T47D (cell line): Measurements from ENCODE around the gene MDC1.

Experiments used
- DNase-seq, 2 experiments: peaks; one replicate each; pipeline versions ENCODE4 v3.0.0 to v3.0.0-alpha.2; 2011 to 2012; ENCODE audit warnings: low read depth in 1 of 2, low spot score in 1 of 2
- JUND ChIP-seq: IDR thresholded peaks from 2 replicates; pipeline ENCODE4 v1.6.1; 2012; ENCODE audit warnings: low read depth
- in situ Hi-C: cut with HindIII; loops from 2 replicates; pipeline ENCODE4 v1.10.0; 2016; ENCODE audit warnings: low sequenced_read_pairs, low pct_unique_long_range_greater_than_20kb

Gene MDC1

DNA sequence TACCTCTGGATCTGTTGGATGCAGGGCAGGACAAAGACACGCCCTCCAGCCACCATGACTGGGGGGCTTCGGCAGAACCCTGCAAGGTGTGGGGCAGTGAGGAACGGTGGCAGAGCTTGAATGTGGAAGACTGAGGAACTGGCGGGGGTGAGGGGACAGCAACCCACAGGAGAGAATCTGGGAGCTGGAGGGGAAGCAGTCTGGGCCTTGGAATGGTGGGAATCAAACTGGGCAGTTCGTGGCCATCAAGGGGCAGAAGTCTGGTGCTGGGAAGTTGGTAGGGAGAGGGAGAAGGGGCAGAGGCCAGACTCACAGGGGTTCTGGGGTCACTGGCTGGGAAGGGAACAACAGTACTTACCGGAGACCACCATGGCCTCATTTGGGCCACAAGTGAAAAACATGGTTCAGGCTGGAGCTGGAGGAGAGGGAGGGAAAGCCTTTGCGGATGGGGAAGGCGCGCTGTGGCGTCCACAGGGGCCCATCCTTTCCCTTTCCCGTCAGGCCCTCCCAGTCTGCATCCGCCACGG lies 24.8 kb upstream of the MDC1 start:
- in situ Hi-C loops: no loop called here
- DNase-seq: no peak
- no peak for TF ChIP-seq JUND

DNA sequence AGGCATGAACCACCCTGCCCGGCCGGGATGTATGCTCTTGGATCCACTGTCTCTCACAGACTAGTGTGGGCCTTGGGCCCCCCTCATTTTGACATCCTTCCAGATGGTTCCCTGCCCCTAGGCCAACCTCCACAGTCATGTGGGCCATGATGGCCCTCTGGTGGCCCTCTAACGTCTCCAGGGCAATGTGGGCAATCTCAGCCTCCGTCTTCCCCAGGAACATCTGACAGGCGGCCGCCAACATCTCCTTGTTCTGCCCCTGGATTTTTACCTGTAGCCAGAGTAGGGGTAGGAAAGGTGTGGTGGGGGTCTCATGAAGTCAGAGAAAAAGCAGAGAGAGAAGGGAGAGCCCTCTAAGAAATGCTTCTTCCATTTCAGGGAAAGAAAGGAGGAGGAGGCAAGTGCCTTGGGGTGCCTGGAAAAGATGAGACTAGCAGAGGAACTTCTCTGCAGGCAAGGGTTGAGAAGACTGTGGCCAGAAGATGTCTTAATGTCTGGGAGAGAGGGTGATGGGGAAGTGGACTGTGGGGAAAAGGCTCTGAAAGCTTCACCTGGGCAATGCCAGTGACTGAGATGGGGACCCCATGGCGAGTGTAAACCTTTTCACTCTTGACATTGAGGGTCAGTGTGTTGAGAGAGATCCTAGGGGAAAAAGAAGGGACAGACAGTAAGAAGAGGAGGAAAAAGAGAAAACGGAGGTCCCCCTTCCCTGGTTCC lies 24.1 kb upstream of the MDC1 start:
- in situ Hi-C loops: no loop called here
- DNase-seq: peak in 1 of 2 experiments; percentile 32
- TF ChIP-seq JUND: no peak

DNA sequence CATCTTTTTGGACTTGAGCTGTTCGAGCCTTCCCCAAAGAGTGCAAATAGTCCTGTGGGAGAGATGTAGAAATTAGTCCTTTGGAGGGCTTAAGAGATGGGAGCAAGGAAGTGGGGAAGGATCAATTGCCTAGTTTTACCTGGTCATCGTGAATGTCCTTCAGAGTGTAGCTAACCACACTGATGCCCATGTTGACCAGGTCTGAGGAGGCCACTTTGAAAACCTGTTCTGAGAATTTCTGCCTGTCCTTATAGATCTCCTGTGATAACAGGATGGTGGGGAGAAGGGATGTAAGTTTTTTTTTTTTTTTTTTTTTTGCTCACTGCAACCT lies 23.4 kb upstream of the MDC1 start:
- no peak for DNase-seq
- in situ Hi-C loops: no loop called here
- TF ChIP-seq JUND: no peak

DNA sequence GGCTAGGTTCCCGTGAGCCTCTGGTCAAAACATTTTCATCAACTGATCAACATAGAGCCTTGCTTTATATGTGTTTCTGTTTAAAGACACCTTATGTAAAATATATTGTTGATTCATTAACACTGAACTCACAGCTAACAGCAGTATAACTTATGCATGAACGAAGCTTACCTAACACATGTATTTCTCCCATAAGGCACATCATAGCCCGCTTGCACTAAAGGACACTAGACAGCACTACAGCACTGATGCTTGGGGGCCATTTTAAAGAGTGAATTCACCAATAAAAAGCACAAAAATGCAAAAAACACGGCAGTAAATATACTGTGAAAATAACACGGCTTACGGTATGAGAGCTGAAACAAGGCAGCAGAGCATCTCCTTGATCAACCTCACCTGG lies 21.5 kb upstream of the MDC1 start:
- DNase-seq: no peak
- in situ Hi-C loops: no loop called here
- TF ChIP-seq JUND: no peak

DNA sequence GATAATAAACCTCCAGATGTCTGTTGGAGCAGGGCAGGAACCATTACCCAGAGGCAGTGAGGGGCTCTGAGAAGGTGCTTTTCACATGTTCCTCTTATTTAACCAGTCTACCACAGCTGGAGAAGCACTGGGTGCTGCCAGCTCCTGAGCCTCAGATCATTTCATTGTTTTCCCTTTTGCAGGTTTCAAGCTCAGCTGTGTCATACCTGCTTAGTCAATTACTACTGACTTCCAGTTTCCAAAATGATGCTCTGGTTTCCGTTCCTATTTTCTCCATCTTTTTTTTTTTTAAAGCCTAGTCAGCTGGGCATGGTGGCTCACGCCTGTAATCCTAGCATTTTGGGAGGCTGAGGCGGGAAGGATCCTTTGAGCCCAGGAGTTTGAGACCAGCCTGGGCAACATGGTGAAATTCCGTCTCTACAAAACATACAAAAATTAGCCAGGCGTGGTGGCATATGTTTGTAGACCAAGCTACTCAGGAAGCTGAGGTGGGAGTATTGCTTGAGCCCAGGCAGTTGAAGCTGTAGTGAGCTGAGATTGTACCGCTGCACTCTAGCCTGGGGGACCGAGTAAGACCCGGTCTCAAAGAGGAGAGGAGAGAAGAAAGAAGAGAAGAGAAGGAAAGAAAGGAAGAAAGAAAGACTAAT lies 18.7 kb upstream of the MDC1 start:
- no peak for DNase-seq
- in situ Hi-C loops: no loop called here
- no peak for TF ChIP-seq JUND

DNA sequence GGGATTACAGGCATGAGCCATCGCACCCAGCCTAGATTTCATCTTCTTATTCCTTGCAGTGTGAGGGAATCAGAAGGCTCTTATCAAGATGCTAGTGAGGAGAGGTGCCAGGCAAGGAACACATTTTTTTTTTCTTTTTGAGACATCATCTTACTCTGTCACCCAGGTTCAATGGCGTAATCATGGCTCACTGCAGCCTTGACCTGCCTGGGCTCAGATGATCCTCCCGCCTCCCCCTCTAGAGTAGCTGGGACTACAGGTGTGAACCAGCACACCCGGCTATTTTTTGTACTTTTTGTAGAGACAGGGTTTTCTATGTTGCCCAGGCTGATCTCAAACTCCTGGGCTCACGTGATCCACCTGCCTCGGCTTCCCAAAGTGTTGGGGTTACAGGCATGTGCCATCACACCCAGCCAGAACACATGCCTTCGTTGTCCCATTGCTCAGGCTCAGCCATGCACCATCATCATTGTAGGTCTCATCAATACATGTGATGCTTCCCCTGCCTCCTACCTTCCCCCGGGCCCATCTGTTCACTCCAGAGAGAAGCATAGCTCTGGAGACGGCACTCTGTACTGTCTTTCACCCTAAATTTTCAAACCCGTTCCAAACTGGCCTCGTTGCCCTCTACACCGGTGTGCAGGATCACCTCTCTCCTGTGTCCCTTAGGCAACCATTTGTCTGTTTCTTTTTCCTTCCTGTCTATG lies 15.3 kb upstream of the MDC1 start:
- in situ Hi-C loops: no loop called here
- no peak for DNase-seq
- TF ChIP-seq JUND: no peak

DNA sequence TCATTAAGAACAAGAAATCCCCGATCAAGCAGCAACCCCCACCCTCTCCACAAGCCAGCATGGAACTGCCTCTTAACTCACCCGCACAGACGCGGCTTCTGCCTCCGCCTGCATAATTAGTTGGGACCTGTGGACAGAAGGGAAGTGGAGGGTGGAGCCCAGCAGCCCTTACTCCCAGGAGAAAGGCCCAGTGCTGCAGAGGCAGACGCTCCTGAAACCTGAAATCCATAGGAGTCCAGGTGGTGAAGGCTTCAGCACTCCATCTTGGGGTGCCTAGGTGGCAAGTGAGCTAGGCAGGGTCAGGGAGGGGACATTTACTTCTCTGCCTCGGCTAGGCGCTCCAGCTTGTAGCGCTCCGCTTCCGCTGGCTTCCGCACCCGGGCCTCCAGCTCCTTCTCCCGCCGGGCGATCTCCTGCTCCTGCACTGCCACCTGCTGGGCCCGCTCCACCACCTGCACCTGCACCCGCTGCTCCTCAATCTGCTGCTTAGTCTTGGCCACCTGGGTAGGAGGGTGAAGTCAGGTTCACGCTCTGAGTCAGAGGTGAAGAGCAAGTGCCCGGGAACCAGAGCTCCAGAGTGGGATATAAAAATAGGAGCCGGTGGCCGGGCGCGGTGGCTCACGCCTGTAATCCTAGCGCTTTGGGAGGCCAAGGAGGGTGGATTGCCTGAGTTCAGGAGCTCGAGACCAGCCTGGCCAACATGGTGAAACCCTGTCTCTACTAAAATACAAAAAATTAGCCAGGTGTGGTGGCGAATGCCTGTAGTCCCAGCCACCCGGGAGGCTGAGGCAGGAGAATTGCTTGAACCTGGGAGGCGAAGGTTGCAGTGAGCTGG lies 13.7 kb upstream of the MDC1 start:
- in situ Hi-C loops: no loop called here
- no peak for TF ChIP-seq JUND
- DNase-seq: peak; percentile 75 to 90

DNA sequence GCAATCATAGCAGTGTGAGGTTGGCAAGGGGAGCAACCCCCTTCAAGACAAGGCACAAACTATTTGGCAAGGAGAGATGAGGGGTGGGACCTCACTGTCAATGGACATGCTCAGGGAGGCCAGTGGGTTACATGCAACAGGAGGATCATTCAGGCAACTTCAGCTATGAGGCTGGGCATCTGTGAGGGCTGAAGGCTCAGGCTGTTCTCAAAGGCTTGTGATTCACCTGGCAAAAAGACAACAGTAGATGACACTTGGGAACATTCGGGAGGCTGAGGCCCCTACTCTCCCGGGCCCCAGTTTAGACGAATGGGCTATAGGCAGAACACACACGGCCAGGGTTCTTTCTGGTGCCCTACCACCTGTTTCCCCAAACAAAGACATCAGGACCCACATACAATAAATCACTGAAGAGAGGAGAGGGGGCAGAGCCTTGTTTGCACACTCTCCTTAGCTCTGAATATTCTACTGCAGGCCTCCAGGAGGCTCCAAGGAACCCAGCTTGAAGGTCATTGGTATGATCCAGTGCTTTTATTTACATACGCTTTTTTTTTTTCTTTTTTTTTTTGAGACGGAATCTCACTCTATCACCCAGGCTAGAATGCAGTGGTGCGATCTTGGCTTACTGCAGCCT lies 11.0 kb upstream of the MDC1 start:
- in situ Hi-C loops: no loop called here
- no peak for DNase-seq
- TF ChIP-seq JUND: no peak

DNA sequence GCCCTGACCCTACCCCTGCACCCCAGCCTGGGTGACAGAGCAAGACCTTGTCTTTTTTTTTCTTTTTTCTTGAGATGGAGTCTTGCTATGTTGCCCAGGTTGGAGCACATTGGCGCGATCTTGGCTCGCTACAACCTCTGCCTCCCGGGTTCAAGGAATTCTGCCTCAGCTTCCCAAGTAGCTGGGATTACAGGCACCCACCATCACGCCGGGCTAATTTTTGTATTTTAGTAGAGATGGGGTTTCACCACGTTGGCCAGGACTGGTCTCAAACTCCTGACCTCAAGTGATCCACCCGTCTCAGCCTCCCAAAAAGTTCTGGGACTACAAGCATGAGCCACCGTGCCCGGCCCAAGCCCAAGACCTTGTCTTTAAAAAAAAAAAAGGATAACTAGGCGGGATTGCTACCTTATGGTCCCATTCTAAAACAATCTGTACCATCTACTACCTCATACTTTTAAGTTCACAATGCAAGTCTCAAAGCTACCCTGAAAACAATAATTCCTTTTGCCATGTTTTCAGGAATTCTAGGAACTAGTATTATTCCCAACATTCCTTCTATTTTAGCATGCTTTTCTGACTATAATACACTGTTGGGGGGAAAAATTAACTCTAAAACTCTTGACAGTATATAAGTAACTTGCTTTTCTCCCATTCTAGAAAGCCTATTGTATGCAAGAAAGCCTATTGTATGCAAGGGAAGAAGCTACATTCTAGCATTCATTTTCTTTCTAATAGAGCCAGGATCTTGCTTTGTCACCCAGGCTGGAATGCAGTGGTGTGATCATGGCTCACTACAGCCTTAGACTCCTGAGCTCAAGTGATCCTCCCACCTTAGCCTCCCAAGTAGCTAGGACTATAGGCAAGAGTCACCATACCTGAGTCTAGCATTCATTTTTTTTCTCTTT lies 9.7 kb upstream of the MDC1 start:
- in situ Hi-C loops: no loop called here
- no peak for TF ChIP-seq JUND
- DNase-seq: no peak

DNA sequence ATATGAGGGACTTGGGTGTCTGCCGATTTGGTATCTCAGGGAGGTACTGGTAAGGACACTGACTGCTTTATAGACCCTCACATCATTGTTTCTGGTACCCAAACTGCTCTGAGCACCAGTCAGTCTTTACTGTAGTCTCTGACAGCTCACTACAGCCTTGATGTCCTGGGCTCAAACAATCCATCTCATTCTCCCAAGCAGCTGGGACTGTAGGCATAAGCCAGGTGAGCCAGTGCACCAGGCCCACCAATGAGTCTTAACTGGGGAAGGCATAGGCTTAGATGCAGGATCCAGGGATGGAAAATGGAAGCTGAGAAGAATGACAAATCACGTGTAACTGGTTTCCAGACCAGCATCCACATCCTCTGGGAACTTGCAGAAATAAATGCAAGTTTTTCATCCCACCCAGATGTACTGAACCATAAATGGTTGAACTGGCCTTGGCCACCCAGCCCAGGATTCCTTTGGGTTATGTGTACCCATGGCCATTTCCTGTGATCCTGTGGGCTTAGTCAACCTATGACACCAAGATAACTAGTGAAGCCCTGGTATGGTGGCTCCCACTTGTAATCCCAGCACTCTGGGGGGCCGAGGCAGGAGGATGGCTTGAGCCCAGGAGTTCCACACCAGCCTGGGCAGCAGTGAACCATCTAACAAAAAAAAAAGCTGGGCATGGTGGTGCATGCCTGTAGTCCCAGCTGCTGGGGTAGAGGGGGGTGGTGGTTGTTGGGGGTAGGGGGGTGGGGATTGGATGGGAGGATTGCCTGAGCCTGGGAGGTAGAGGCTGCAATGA lies 8.8 kb upstream of the MDC1 start:
- no peak for TF ChIP-seq JUND
- DNase-seq: peak in 1 of 2 experiments; percentile 51
- in situ Hi-C loops: no loop called here
